Activated CD4-positive, alpha-beta T cell treated with anti-CD3 and anti-CD28 coated beads, Interleukin-2, amount 50 U/mL, for 24 hours (primary cell): Measurements from ENCODE around the gene NRK.
"Not testable (repeated sequence)": the region's sequence is repeated elsewhere in the genome, so short reads cannot be mapped to it uniquely, and the experiment has no call there.

ENCODE experiments used
- DNase-seq, 2 donors: peaks; one replicate each; pipeline ENCODE4 v3.0.0-alpha.2; 2020; ENCODE audit warnings: low read depth in 1 of 2, low spot score in 1 of 2

NRK gene, protein sequence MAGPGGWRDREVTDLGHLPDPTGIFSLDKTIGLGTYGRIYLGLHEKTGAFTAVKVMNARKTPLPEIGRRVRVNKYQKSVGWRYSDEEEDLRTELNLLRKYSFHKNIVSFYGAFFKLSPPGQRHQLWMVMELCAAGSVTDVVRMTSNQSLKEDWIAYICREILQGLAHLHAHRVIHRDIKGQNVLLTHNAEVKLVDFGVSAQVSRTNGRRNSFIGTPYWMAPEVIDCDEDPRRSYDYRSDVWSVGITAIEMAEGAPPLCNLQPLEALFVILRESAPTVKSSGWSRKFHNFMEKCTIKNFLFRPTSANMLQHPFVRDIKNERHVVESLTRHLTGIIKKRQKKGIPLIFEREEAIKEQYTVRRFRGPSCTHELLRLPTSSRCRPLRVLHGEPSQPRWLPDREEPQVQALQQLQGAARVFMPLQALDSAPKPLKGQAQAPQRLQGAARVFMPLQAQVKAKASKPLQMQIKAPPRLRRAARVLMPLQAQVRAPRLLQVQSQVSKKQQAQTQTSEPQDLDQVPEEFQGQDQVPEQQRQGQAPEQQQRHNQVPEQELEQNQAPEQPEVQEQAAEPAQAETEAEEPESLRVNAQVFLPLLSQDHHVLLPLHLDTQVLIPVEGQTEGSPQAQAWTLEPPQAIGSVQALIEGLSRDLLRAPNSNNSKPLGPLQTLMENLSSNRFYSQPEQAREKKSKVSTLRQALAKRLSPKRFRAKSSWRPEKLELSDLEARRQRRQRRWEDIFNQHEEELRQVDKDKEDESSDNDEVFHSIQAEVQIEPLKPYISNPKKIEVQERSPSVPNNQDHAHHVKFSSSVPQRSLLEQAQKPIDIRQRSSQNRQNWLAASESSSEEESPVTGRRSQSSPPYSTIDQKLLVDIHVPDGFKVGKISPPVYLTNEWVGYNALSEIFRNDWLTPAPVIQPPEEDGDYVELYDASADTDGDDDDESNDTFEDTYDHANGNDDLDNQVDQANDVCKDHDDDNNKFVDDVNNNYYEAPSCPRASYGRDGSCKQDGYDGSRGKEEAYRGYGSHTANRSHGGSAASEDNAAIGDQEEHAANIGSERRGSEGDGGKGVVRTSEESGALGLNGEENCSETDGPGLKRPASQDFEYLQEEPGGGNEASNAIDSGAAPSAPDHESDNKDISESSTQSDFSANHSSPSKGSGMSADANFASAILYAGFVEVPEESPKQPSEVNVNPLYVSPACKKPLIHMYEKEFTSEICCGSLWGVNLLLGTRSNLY (N-terminal part only)

DNA sequence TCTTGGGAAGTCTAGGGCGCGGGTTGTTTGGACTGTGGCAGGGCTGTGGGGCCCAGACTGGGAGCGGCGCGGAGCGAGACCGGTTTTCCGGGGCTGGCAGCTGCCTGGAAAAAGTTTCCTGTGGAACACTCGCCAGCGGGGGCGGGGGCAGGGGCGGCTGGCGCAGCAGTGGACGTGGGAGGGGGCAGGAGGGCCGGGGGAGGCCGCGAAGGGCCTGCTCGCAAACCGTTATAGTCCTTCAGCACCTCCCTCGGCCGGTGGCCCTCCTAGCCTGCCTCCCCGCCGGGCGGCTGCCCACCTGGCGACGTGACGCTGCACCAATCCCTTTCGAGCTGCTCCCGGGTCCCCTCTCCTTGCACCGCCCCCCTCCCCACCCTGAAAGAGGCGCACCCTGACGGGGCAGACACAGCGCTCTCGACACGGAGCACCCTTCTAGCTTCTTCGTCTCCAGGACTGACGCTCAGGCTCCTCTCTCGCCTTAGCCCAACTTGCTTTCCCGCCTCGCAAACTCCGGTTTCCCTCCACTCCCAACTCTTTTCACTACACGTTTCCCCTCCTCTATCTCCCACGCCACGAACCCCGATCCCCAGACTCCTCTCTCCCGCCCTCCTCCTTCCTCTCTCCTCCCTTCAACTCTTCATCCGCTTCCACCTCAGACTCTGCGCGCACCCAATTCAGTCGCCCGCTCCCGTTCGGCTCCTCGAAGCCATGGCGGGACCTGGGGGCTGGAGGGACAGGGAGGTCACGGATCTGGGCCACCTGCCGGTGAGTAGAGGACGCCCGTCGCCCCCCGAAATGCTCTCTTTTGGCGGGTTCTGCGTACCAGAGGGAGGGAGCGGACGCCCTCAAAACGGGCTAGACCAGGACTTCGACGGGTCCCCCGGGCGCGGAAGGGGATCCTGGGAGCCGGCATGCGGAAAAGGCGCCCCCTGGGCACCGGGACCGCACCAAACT, at the start of gene NRK:
NRK (plus strand) TSS at position 402 of the 954 bp plus-strand sequence; CDS start at position 709, 307 bp downstream.
- no peak for DNase-seq

DNA sequence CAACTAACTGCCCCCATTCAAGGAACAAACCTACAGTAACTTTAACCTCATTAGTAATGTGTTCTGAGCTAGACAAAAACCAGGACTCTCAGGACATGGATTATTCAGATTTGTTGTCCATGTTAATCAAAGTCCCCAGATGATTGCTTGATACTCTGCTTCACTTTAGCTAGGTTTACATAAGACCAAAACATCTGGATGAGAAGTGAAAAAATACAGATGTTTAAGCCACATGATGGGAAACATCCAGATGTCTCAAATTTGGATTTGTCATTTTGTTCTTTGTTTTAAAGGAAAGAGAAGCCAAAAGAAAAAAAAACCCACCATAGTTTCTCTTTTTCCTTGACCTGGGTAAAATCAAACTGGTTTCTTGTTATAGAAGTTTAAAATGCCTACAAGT, 48.5 kb upstream of the NRK start:
- no peak for DNase-seq

DNA sequence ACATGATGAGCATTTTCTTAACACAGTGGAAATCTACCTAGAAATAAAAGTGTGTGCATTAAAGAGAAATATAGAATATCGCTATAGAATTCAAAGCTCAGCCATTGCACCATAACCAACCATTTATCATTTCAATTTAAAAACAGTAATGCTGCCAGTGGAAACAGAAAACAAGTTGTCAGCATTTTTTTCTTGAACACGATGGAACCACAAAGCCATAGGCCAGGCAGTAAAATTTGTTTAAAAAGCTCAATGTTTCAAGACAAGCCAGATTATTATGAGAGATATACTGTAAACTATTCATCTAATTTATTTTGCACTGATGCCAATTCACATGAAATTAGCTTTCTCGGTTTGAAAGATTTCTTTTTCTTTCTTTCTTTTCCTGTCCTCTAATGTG, 46.7 kb upstream of the NRK start:
- DNase-seq, result no peak

DNA sequence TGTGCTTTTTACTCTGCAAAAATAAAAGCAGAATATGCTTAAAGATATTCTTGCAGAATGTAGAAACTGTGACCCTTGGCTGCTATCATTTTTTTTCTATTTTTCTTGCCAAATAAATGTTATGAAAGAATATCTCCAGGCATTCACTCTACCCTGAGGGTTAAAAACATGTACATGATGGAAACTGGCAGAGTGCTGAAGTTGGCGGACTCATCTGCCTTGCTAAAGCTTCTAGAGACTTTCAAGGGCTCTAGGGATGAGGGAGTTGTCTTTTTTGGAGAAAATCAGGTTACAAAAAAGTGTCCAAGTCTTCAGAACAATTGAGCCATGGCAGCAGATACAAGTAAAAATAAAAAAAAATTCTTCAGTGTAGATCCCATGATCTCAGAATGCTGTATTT, 40.5 kb upstream of the NRK start:
- no peak for DNase-seq

DNA sequence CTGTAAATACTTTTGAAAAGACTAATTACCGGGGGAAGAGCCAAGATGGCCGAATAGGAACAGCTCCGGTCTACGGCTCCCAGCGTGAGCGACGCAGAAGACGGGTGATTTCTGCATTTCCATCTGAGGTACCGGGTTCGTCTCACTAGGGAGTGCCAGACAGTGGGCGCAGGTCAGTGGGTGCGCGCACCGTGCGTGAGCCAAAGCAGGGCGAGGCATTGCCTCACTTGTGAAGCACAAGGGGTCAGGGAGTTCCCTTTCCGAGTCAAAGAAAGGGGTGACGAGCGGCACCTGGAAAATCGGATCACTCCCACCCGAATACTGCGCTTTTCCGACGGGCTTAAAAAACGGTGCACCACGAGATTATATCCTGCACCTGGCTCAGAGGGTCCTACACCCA, 25.5 kb upstream of the NRK start:
- DNase-seq, result not testable (repeated sequence)

DNA sequence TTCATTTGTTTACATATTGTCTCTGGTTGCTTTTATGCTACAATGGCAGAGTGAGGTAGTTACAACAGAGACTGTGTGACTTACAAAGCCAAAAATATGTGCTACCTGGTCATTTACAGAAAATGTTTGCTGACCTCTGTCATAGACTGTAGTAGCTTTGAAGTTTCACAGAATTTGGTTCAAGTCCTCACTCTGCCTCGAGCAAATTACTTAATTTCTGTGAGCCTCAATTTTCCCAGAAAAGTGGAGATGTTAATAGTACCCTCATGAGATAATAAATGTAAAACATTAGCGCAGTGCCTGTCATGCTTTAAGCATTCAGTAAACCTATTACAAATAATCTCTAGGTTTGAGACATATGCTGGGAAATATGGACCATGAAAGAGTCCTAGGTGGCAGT, 18.4 kb upstream of the NRK start:
- no peak for DNase-seq

DNA sequence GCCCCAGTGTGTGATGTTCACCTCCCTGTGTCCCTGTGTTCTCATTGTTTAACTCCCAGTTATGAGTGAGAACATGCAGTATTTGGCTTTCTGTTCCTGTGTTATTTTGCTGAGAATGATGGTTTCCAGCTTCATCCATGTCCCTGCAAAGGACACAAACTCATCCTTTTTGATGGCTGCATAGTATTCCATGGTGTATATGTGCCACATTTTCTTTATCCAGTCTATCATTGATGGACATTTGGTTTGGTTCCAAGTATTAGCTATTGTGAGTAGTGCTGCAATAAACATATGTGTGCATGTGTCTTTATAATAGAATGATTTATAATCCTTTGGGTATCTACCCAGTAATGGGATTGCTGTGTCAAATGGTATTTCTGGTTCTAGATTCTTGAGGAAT, 16.7 kb upstream of the NRK start:
- not testable (repeated sequence) for DNase-seq

DNA sequence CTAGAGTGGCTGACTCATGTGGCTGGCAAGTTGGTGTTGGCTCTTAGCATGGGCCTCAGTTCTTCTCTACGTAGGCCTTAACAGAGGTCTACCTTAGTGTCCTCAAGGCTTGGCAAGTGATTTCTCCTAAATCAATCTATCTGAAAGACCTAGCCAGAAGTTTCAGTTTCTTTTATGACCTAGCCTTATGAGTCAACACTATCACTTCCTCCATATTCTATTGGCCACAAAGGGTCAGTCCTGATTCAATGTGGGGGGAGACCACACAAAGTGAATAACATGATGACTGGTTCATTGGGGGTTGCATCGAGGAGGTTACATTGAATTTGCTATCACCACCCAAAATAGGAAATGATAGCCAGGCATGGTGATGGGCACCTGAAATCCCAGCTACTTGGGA, 5.8 kb upstream of the NRK start:
- DNase-seq, result no peak

DNA sequence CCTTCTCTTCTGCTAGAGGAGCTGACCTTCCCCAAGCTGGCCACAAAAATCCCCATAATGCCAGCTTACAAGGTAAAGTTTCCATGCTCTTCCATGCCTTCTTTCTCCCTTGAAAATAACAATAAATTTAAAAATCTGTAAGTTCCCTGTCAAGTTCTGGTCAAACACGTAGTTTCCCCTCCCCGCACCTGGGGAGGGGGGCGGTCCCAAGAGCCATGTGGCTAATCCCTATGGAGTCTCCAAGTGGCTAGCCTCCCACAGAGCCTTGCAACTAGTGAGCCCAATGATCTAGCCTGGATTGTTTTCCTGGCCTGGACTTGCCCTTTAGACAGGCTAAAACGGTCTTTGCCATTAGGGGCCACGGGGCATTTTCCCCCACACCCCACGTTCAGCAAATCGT, 2.1 kb upstream of the NRK start:
- no peak for DNase-seq

DNA sequence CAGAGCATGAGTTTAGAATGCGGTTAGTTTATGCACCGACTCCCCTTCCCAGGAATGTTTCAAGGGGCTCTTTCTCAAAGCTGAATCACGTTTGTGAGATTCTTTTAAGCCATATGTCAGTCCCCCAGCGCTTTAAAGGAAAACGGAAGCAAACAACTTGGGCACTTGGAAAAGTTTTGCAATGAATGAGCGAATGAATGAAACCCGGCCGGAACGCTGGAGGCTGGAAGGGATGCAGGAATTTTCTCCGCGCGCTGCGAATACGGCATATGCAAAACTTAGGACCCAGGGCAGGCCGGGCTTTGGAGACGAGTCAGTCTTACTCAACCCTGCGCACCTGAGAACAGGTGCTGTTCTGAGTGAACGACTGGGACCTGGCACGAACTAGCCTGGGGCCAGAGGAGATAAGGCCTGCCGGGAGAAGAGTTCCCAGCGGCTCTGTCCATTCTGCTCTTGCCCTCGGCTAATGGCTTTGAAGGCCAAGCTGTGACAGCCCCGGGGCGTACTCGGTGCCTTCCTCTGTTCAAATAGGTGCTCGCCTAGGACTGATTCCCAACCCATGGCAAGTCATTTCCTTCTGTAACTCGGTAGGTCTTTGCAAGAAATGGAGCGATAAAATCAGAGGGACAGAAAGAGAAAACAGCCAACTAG, 743 bp upstream of the NRK start:
- DNase-seq, result no peak

DNA sequence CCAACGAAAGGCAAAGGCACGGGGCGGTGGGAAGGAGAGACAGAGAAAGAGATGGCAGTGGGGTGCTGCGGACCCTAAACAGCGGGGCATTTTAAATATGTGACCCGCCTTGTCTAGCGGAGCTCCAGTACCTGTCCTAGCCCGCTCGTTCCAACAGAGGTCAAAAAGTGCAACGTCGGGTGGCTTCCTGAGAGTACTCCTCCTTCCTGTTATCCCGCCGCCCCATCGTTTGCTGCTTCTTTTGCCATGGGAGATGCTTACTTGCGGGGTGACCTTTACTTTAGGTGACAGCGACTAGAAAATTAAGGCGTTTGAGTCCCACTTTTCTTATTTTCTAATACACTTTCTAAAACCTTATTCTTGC, 735 bp downstream of the NRK start:
- no peak for DNase-seq

DNA sequence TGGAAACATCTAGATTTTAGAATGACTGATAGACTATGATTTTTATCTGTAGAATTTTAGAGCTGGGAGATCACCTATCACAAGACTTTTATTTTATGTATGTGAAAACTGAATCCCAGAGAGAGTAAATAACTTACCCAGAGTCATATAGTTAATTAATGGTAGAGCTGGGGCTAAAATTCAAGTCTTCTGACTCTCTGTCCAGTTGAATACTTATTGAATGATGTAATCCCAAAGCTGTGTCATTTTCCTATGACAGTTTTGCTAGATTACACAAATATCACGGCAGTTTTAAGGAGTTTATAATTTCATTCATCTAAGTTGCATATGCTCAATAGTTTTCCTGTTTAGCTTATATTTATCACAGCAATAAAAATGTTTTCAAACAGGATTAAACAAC, 6.7 kb downstream of the NRK start:
- DNase-seq, result no peak

DNA sequence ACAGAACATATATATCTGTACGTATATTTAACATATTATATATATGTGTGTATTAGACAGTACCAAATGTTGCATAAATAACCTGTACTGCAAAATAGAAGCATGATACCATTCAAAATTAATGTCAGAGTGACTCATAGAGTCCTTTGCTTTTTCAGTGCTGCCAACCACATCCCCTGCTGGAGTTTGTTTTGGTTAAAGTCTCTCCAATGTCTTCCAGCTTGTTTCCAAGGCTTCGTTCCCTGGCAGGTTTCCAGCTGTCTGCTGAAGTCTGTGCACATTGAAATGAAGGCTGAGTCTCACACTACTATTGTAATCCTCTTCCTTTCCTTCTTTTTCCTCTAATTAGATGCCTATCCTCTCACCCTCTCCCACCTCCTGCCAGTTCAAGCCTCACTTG, 14.9 kb downstream of the NRK start:
- DNase-seq, result no peak

DNA sequence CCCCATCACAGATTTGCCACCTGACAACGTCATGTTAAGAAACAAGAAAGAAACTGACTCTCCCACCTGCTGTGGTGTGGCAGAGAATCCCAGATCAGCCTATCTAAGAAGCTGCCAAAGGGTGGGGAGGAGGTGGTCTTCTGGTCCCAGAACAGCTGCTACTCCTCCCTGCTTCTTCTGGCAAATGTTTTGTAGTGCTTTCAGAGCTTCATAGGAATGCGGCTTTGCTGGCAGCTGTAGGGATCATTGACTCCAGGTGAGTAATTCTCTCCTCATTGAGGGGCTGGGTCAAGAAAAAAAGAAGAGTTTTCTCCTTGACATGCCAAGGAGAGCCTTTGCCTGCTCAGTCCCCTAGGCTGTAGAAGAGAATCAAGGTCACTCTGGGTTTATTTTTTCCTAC, 23.3 kb downstream of the NRK start:
- DNase-seq, result no peak

DNA sequence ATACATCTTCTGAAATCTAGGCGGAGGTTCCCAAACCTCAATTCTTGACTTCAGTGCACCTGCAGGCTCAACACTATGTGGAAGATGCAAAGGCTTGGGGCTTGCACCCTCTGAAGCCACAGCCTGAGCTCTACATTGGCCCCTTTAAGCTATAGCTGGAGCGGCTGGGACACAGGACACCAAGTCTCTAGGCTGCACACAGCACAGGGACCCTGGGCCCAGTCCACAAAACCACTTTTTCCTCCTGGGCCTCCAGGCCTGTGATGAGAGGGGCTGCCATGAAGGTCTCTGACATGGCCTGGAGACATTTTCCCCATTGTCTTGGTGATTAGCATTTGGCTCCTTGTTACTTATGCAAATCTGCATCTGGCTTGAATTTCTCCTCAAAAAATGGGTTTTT, 27.8 kb downstream of the NRK start:
- DNase-seq, result not testable (repeated sequence)

DNA sequence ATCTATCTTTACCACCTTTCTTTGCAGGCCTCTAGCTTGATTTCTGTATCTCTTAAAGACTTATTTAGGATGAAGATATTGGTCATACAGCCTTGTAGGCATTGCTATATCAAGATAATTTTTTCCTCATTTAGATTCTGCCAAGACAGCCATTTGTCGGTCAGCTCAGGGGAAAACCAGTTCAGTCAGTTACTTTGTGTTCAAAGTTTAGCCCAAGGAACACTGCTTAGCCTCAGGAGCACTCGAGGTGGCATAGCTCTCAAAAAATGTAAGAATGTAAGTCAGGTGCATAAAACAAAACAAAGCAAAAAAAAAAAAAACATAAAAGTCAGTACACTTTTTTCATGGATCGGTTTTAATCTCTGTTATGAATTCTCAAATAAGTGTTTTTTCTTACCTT, 43.4 kb downstream of the NRK start:
- no peak for DNase-seq

DNA sequence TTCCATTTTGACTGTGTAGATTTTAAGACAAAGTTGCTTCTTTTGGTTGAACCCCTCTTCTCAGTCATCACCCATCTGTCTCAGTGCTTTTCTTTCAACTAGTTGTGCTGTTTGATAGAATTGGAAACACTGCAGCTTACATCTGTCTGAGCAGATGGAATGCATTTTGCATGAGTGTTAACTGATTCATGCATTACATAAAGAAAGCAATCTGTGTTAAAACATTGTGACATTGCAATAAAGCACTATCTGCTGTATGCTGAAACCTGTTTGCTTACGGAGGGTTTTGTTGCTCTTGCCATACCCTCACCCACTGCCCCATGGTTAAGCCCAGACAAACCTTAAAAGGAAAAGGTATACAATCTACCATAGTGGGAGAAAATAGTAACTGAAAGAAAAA, 47.4 kb downstream of the NRK start:
- DNase-seq, result no peak

DNA sequence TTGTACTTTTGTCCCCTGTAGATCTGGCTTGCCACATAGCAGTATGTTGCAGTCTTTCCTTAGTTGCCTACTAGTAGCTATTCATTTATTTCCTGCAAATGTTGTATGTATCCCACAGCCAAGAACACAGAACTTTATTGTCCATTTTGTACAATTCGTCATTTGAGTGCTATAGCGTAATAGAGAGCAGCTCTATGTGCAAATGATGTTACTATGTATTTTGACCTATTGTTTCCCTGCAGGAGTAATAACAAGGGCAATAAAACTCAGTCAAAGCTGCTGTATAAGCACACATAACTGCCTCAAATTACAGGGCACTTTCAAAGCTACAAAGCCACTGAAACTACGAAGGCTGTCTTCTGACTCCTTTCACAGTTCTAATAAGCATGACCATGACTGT, 48.1 kb downstream of the NRK start:
- no peak for DNase-seq

DNA sequence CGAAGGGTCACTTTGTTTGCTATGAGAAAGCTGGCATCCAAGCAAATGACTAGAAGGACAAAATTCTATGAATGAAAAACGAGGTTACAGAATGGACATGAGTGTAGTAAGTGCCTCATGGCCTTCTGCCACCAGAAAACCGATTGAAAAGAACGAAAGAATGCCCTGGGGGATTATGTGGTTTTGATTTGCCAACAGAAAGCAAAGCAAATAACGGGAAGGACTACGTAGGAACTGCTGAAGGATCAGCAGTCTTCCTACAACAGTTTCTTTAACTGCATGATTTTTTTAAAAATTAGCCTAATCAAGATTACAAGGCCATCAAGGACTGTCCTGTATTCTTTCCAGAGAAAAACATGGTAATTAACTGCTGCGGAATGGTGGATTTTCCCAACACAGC, 50.6 kb downstream of the NRK start:
- no peak for DNase-seq

DNA sequence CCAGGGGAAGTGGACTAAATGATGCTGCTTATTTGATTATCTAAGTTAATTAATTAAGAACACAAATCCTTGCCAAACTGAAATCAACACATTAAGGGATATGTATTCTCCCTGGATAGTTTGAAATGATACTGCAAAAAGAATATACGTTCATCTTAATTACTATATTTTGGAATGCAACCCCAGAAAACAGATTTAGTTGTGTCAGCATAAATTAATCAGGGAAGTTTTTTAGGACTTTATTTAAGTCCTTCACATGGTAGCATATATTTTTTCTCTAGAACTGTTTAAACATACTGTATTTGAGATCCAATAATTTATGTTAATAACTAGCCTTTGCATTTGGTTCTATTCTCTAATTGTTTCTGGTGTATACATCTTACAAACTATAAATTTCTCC, 52.5 kb downstream of the NRK start:
- no peak for DNase-seq
